Fibroblast of mammary gland (primary cell): ENCODE results near the gene LSMEM2.
A peak's percentile ranks its signal among the peaks of the same experiment; 100 is the strongest.

Experiments used
- DNase-seq: peaks from one replicate; pipeline ENCODE4 v3.0.0-alpha.2; 2010; ENCODE audit warnings: low read depth
- H3K4me3 ChIP-seq: 2 replicates; pipeline ENCODE4 v1.5.1; 2011; ENCODE audit warnings: low read depth, mild to moderate bottlenecking, low read length, moderate library complexity; ENCODE audit not compliant: control insufficient read depth
- CTCF ChIP-seq: conservative IDR thresholded peaks from 2 replicates; pipeline ENCODE4 v1.5.1; 2011; ENCODE audit warnings: low read depth, low read length, inconsistent platforms; ENCODE audit not compliant: control insufficient read depth, insufficient read depth

The LSMEM2 gene

GRCh38 chr3:50278880-50279224 lies at the start of gene LSMEM2:
LSMEM2 (plus strand) TSS chr3:50279087; CDS start chr3:50279114, 27 bp downstream.
- DNase-seq, result no peak
- TF ChIP-seq CTCF, result no peak
- H3K4me3 ChIP-seq, result no peak within 1 kb of the TSS

DNA sequence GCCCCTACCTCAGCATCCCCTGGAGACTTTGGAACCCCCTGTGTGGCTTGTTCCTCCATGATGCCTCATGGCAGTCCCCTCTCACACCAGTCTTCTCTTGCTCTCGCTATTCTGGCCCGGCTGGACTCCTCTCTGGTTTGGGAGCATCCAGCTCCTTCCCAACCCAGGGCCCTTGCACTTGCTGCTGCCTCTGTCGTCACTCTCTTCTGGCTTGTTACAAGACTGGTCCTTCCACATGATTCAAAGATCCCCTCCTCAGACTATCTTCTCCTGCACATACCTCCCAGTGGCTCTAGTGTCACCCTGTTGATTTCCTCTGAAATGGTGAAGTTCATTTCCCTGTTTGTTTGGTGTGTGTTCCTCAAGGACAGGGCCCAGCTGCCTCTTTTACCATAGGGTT lies 49.4 kb upstream of the LSMEM2 start:
- TF ChIP-seq CTCF, result no peak
- DNase-seq, result no peak
- H3K4me3 ChIP-seq, result no peak overlapping the region

DNA sequence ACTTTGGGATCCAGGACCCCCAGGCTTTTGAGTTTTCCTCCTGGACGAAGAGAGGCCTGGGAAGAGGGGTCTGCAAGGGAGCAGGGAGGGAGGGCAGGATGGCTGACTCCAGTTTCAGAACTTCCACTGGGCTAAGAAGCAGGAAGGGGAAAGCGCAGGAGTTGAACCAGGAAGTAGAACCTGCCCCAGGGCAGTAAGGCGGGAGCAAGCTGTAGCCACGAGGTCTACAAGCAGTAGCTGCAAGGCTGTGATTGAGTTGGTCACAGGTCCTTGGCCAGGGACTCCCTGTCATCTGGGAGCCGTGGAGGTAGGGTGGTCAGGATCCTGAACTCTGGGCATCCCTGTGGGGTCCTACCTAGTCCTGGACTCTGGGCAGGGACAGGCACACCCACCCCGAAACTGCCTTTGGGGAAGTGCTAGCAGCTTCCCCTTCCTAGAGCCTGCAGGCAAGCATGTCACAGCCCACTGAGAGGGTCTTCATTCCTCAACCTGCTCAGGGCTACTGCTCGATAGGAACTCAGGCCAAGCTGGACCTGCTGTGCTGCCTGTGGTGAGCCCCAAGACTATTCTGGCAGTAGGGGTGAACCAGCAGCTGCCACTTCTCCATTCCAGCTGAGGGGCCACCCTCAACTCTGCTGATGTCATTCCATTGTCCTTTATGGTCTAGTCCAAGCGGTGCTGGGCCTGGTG lies 48.6 kb upstream of the LSMEM2 start:
- TF ChIP-seq CTCF, result no peak

DNA sequence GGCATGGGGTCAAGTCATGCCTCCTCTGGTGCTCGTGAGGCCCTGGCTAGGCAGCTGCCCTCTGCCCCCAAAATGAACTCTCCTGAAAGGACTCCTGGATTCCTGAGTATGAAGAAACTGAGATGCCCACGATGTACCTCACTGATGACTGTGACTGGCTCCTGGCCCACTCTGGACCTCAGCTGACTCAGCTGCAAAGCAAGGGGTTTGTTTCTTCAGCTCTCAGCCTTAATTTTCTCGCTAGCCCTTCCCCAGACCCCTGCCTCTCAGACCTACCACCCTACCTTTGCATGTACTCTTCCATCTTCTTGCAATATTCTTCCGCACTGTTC lies 48.1 kb upstream of the LSMEM2 start:
- no peak for TF ChIP-seq CTCF
- no peak overlapping the region for H3K4me3 ChIP-seq
- DNase-seq, result peak; percentile 51

More for the DNA sequence above, 48.6 kb upstream of the LSMEM2 start:
- no peak overlapping the region for H3K4me3 ChIP-seq
- DNase-seq, result no peak

DNA sequence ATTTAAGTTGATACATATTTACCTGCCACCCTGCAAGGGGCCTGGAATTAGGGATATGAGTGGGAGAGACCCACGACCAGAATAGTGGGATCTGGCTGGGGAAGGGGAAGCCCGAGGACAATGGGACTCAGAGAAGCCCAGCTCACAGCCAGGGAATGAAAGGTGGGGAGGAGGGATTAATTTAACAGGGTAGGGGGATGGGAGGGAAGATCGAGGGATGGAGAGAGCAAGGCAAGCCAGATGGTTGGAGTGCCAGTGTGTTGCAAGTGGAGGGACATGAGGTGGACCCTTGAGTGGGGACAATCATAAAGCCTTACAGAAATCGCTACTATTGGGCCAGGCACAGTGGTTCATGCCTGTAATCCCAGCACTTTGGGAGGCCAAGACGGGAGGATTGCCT lies 47.3 kb upstream of the LSMEM2 start:
- TF ChIP-seq CTCF, result no peak
- DNase-seq, result no peak
- no peak overlapping the region for H3K4me3 ChIP-seq

- no peak for DNase-seq
- TF ChIP-seq CTCF, result no peak
- H3K4me3 ChIP-seq, result no peak overlapping the region
These were observed 46.6 kb upstream of the LSMEM2 start for GRCh38 chr3:50232303-50232702.

DNA sequence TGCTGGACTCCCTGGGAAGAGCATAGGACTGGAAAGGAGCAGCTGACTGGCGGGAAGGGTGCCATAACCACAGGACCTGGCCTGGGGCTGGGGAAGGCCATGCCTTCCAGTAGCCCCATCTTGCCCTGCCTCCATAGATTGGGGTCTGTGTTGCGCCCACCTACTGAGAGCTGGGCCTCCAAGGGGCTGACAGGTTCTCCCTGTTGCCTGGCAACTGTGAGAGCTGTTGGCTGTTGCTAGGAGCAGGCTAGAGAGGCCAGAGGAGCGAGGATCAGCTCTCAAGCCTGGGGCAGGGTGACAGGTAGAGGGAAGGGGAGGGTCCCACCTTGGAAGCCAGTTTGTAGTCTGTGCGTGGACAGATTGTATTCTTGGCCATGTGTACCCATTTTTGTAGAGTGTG lies 45.7 kb upstream of the LSMEM2 start:
- DNase-seq, result no peak
- TF ChIP-seq CTCF, result no peak
- H3K4me3 ChIP-seq, result no peak overlapping the region
